Adrenal gland (tissue), 12 donors: ENCODE measurements around the gene GMPR2. TPM values are rescaled to one million over a fixed set of nuclear protein-coding genes. Genes with fewer than 3 reads are reported as not detected.
A peak's percentile ranks its signal among the peaks of the same experiment; 100 is the strongest.
"Not testable (repeated sequence)": the region's sequence is repeated elsewhere in the genome, so short reads cannot be mapped to it uniquely, and the experiment has no call there.

Source experiments
- DNase-seq, 7 donors: peaks; one replicate each; pipeline ENCODE4 v3.0.0-alpha.2; 2019 to 2020
- H3K27ac ChIP-seq, 5 donors: fragments of 200-600 bp; sonication (generic) in 4 of 5; 1 replicate in 3 of 5; 2 replicates in 2 of 5; pipeline versions ENCODE4 v1.5.1 to v1.8.0; 2016 to 2020; ENCODE audit warnings: mild to moderate bottlenecking in 1 of 5
- H3K27me3 ChIP-seq: fragments of 200-600 bp; 2 replicates; pipeline ENCODE4 v1.8.0; 2021
- H3K36me3 ChIP-seq, 2 donors: fragments of 200-600 bp; replicated peaks in 1 of 2; 1 replicate in 1 of 2; 2 replicates in 1 of 2; pipeline versions ENCODE4 v1.5.1 to v1.8.0; 2018 to 2022
- H3K4me1 ChIP-seq, 2 donors: fragments of 200-600 bp; replicated peaks in 1 of 2; 1 replicate in 1 of 2; 2 replicates in 1 of 2; pipeline versions ENCODE4 v1.5.1 to v1.8.0; 2018 to 2021
- H3K4me3 ChIP-seq, 4 donors: fragments of 200-600 bp; sonication (generic) in 3 of 4; one replicate each; pipeline ENCODE4 v1.5.1; 2016 to 2018
- H3K9me3 ChIP-seq, 3 donors: fragments of 200-600 bp; sonication (generic) in 1 of 3; replicated peaks in 1 of 3; 1 replicate in 2 of 3; 2 replicates in 1 of 3; pipeline versions ENCODE4 v1.5.1 to v1.8.0; 2016 to 2021
- POLR2A ChIP-seq, 2 donors: fragments of 450-650 bp; IDR thresholded peaks; one replicate each; pipeline ENCODE4 v1.6.1; 2017; ENCODE audit warnings: antibody characterized with exemption in 2 of 2, mild to moderate bottlenecking in 2 of 2, moderate library complexity in 1 of 2
- WGBS, 4 donors: extraction: QIAGEN DNeasy Blood & Tissue Kit in 2 of 4; methylation state at CpG; one replicate each; pipeline versions ENCODE4 v1.1.5 to v1.1.7; 2013 to 2017; 5-methylcytosine and 5-hydroxymethylcytosine counted together
- intact Hi-C, 2 donors: fragments of 100-400 bp; cut with DNase I; formaldehyde crosslinking; loops; one replicate each; pipeline versions ENCODE4 v1.14.1 to v1.15.0; 2022 to 2023
- polyA plus RNA-seq, 3 donors: library from polyadenylated mRNA; stranded (reverse); fragments of 200-250 nt in 2 of 3; fragments of 350-450 nt in 1 of 3; fragmentation: Illumina TruSeq in 1 of 3; extraction: RNeasy Lipid Tissue Mini Kit (QIAGEN cat#74804) in 1 of 3; gene quantifications; one replicate each; pipeline ENCODE4 v1.2.3, GENCODE V29; 2013 to 2014
- total RNA-seq, 9 donors: library from RNA; depleted of rRNA in 4 of 9; stranded (reverse); fragments of >200 nt in 4 of 9; fragments of 120-200 nt in 1 of 9; fragmentation: NEBNext Ultra II Directional in 1 of 9; extraction: Animal tissue kit (Norgen Biotek cat#: 25700) in 1 of 9; gene quantifications; one replicate each; pipeline versions ENCODE4 v1.1.0 to v1.2.4, GENCODE V29; 2013 to 2023
- TF ChIP-seq, protein P1 (sequence below), 6 experiments: fragments of 450-650 bp in 4 of 6; fragments of 200-600 bp in 2 of 6; sonication (generic) in 1 of 6; IDR thresholded peaks; 1 replicate in 5 of 6; 2 replicates in 1 of 6; pipeline versions ENCODE4 v1.5.1 to v1.8.0; 2016 to 2021; ENCODE audit warnings: antibody characterized with exemption in 6 of 6, mild to moderate bottlenecking in 2 of 6, moderate library complexity in 1 of 6
- donor health status: healthy with polysubstance abuse.
- donor health status: Bipolar disorder and iron deficiency.
- donor health status: DM: yes; HTN: yes; CAD: no.
- donor health status: DM: no; HTN: no; CAD: no.
- donor health status: DM: no; HTN: no; CAD: no.
- donor health status: DM: yes; HTN: yes; CAD: no.

The GMPR2 gene
- total and polyA plus RNA-seq, 12 donors, result 70.6 to 188 (median 124) TPM

DNA sequence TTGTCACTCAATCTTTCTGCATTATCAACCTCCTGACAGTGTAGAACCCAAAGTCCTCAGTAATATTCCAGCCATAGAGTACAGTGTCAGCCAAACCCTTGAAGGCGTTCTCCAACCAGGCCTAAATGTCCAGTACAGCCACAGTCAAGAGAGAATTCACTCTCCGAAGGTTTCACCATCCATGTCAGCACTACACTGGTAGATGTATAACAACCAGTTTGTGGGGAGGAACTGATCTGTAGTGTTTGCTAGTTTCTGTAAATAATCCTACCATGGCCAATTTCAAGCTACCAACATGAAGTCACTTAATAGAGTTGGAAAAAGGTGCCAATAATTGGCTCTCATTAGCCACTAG lies 16.4 kb upstream of the GMPR2 start:
- 82 to 94% (median 86%) methylated on average over 2 of the region's 2 CpGs for WGBS, 4 donors
- H3K4me3 ChIP-seq, result no peak overlapping the region

GRCh38 chr14:24216876-24217275 lies 15.9 kb upstream of the GMPR2 start:
- H3K27me3 ChIP-seq, intact Hi-C loops, H3K36me3 ChIP-seq, H3K27ac ChIP-seq, H3K9me3 ChIP-seq, H3K4me3 ChIP-seq: not testable (repeated sequence)
- H3K4me1 ChIP-seq, result peaks cover 12 to 24% of the 10 kb centered on the region in 2 donors
- WGBS, 4 donors, result 75 to 96% (median 78%) methylated on average over 1 of the region's 1 CpG
- peak in 1 of 7 donors; percentile 12 for DNase-seq

More for the DNA sequence above, 16.4 kb upstream of the GMPR2 start:
- DNase-seq, result no peak
- peaks cover 0 to 10% of the 10 kb centered on the region in 2 donors for H3K36me3 ChIP-seq
- H3K9me3 ChIP-seq, result no peaks in the 10 kb centered on the region
- peak overlapping the region in 4 of 5 donors; percentile 64 to 98 (median 90) for H3K27ac ChIP-seq
- TF ChIP-seq, protein P1, sequence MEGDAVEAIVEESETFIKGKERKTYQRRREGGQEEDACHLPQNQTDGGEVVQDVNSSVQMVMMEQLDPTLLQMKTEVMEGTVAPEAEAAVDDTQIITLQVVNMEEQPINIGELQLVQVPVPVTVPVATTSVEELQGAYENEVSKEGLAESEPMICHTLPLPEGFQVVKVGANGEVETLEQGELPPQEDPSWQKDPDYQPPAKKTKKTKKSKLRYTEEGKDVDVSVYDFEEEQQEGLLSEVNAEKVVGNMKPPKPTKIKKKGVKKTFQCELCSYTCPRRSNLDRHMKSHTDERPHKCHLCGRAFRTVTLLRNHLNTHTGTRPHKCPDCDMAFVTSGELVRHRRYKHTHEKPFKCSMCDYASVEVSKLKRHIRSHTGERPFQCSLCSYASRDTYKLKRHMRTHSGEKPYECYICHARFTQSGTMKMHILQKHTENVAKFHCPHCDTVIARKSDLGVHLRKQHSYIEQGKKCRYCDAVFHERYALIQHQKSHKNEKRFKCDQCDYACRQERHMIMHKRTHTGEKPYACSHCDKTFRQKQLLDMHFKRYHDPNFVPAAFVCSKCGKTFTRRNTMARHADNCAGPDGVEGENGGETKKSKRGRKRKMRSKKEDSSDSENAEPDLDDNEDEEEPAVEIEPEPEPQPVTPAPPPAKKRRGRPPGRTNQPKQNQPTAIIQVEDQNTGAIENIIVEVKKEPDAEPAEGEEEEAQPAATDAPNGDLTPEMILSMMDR (IDR thresholded peaks at IDR 0.05), result no peak
- TF ChIP-seq POLR2A (IDR thresholded peaks at IDR 0.05), result no peak
- H3K27me3 ChIP-seq, result no peaks in the 10 kb centered on the region
- intact Hi-C loops, result no loop called here
- H3K4me1 ChIP-seq, result peaks cover 17 to 25% of the 10 kb centered on the region in 2 donors

GRCh38 chr14:24219080-24219479 lies 13.6 kb upstream of the GMPR2 start:
- TF ChIP-seq, protein P1 (IDR thresholded peaks at IDR 0.05), result no peak
- no peak for TF ChIP-seq POLR2A (IDR thresholded peaks at IDR 0.05)
- DNase-seq, result peak in 1 of 7 donors; percentile 12
- intact Hi-C loops, result no loop called here
- no peak overlapping the region for H3K4me3 ChIP-seq
- H3K36me3 ChIP-seq, result peaks cover 0 to 7% of the 10 kb centered on the region in 2 donors
- H3K27ac ChIP-seq, result no peak overlapping the region
- 87 to 92% (median 91%) methylated on average over 3 to 4 of the region's 4 CpGs for WGBS, 4 donors
- H3K4me1 ChIP-seq, result peaks cover 4 to 12% of the 10 kb centered on the region in 2 donors
- no peaks in the 10 kb centered on the region for H3K9me3 ChIP-seq
- no peaks in the 10 kb centered on the region for H3K27me3 ChIP-seq

GRCh38 chr14:24219521-24219920 lies 13.2 kb upstream of the GMPR2 start:
- intact Hi-C loops, result no loop called here
- peak in 1 of 7 donors; percentile 6 for DNase-seq
- Histone ChIP-seq H3K27me3 (no peaks in the 10 kb centered on the region), H3K4me1 (peaks cover 4 to 10% of the 10 kb centered on the region in 2 donors), H3K36me3 (peaks cover 0 to 7% of the 10 kb centered on the region in 2 donors), H3K4me3 (no peak overlapping the region), H3K27ac (no peak overlapping the region), H3K9me3 (no peaks in the 10 kb centered on the region)
- WGBS, 4 donors, result 53 to 61% (median 59%) methylated on average over 3 of the region's 3 CpGs
- TF ChIP-seq, protein P1 (IDR thresholded peaks at IDR 0.05), result no peak
- no peak for TF ChIP-seq POLR2A (IDR thresholded peaks at IDR 0.05)

DNA sequence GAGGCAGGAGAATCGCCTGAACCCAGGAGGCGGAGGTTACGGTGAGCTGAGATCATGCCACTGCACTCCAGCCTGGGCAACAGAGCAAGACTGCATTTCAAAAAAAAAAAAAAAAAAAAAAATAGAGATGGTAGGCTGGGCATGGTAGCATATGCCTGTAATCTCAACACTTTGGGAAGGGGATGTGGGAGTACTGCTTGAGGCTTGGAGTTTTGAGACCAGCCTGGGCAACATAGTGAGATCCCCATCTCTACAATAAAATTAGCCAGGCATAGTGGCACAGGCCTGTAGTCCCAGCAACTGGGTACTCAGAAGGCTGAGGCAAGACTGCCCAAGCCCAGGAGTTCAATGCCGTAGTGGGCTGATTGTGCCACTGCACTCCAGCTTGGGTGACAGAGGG lies 9.7 kb upstream of the GMPR2 start:
- WGBS, 4 donors, result 96 to 99% (median 97%) methylated on average over 4 of the region's 4 CpGs
- peak in 2 of 7 donors; percentile 3 to 30 for DNase-seq

More for the DNA sequence above, 9.7 kb upstream of the GMPR2 start:
- H3K27ac ChIP-seq, intact Hi-C loops, H3K4me1 ChIP-seq, H3K9me3 ChIP-seq, H3K27me3 ChIP-seq, H3K4me3 ChIP-seq: not testable (repeated sequence)
- H3K36me3 ChIP-seq, result peaks cover 0 to 10% of the 10 kb centered on the region in 2 donors
